Endothelial cell of umbilical vein (primary cell): ENCODE results near the gene NFYA. TPM values are rescaled to one million over a fixed set of nuclear protein-coding genes. Genes with fewer than 3 reads are reported as not detected.
"Not testable (repeated sequence)": the region's sequence is repeated elsewhere in the genome, so short reads cannot be mapped to it uniquely, and the experiment has no call there.

Source experiments
- BruUV-seq: library from RNA; stranded (reverse); fragments of 400-500 nt; replicated peaks from 2 replicates; lab custom pipeline; 2021; lab: Mats Ljungman, UMichigan
- CTCF ChIA-PET: fragments of 300-600, 350-600 bp; sonication (Branson Sonifier 250); formaldehyde crosslinking; loops from one replicate; lab custom pipeline; 2021; ENCODE audit warnings: antibody characterized with exemption, inconsistent platforms; lab: Charles Lee
- POLR2A ChIA-PET: fragments of 300-600, 350-600 bp; sonication (Branson Sonifier 250); formaldehyde crosslinking; loops from one replicate; lab custom pipeline; 2021; ENCODE audit warnings: antibody characterized with exemption, inconsistent platforms; lab: Charles Lee
- DNase-seq: peaks from one replicate; pipeline ENCODE4 v3.0.0-alpha.2; 2011; ENCODE audit warnings: low read depth, low spot score
- FAIRE-seq: peaks from 2 replicates; lab custom pipeline; 2011; peaks lifted over from hg19 to GRCh38; lab: Jason Lieb, UNC
- H2AFZ ChIP-seq: 2 replicates; pipeline ENCODE4 v1.6.0; 2012; ENCODE audit warnings: low read depth, low read length, control low read depth, inconsistent platforms
- H3K27ac ChIP-seq: 2 replicates; pipeline ENCODE4 v1.5.1; 2011; ENCODE audit warnings: low read depth, mild to moderate bottlenecking, control low read depth, low read length, moderate library complexity; ENCODE audit not compliant: insufficient read depth
- H3K27me3 ChIP-seq, 2 experiments: 2 replicates each; pipeline versions ENCODE4 v1.6.0 to v1.6.1; 2011; ENCODE audit warnings: low read length in 2 of 2, mixed read lengths in 1 of 2; ENCODE audit not compliant: control insufficient read depth in 2 of 2, insufficient read depth in 2 of 2
- H3K36me3 ChIP-seq, 2 experiments: 2 replicates in 1 of 2; 3 replicates in 1 of 2; pipeline ENCODE4 v1.5.1; 2011; ENCODE audit warnings: low read length in 2 of 2, mild to moderate bottlenecking in 1 of 2, moderate library complexity in 1 of 2; ENCODE audit not compliant: control insufficient read depth in 2 of 2, insufficient read depth in 2 of 2; ENCODE audit errors: extremely low read depth in 1 of 2
- H3K4me1 ChIP-seq: 3 replicates; pipeline ENCODE4 v1.5.1; 2011; ENCODE audit warnings: mild to moderate bottlenecking, low read length; ENCODE audit not compliant: control insufficient read depth, insufficient read depth; ENCODE audit errors: extremely low read depth
- H3K4me2 ChIP-seq: 2 replicates; pipeline ENCODE4 v1.6.1; 2011; ENCODE audit warnings: low read length, control low read depth, mixed read lengths; ENCODE audit not compliant: insufficient read depth
- H3K4me3 ChIP-seq, 3 experiments: fragments of 200-600 bp in 1 of 3; sonication (generic), shearing (Covaris generic) in 1 of 3; replicated peaks in 1 of 3; 2 replicates each; pipeline ENCODE4 v1.5.1; 2011 to 2016; ENCODE audit warnings: control low read depth in 3 of 3, low read length in 3 of 3, mild to moderate bottlenecking in 2 of 3, inconsistent platforms in 1 of 3, low read depth in 1 of 3, moderate library complexity in 1 of 3; ENCODE audit not compliant: insufficient read depth in 1 of 3
- H3K79me2 ChIP-seq: 2 replicates; pipeline ENCODE4 v1.6.0; 2012; ENCODE audit warnings: low read length, inconsistent platforms; ENCODE audit not compliant: control insufficient read depth, insufficient read depth
- H3K9ac ChIP-seq: replicated peaks from 2 replicates; pipeline ENCODE3; 2011; ENCODE audit warnings: low read length, control low read depth; ENCODE audit not compliant: insufficient read depth; ENCODE audit errors: extremely low read depth
- H3K9me1 ChIP-seq: replicated peaks from 3 replicates; pipeline ENCODE4 v1.6.0; 2011; ENCODE audit warnings: mild to moderate bottlenecking, low read length; ENCODE audit not compliant: control insufficient read depth, insufficient read depth; ENCODE audit errors: extremely low read depth
- H3K9me3 ChIP-seq: replicated peaks from 2 replicates; pipeline ENCODE4 v1.5.1; 2012; ENCODE audit warnings: low read length, inconsistent platforms; ENCODE audit not compliant: control insufficient read depth, insufficient read depth
- H4K20me1 ChIP-seq: replicated peaks from 2 replicates; pipeline ENCODE3; 2011; ENCODE audit warnings: mild to moderate bottlenecking, low read length; ENCODE audit not compliant: control insufficient read depth, insufficient read depth; ENCODE audit errors: extremely low read depth
- CTCF ChIP-seq, 2 donors: IDR thresholded peaks; 1 replicate in 1 of 2; 2 replicates in 1 of 2; pipeline ENCODE4 v1.5.1; 2011; ENCODE audit warnings: low read length in 2 of 2, mild to moderate bottlenecking in 2 of 2, moderate library complexity in 2 of 2, control low read depth in 1 of 2, inconsistent platforms in 1 of 2, low read depth in 1 of 2; ENCODE audit not compliant: insufficient read depth in 1 of 2; ENCODE audit errors: extremely low read depth in 1 of 2
- FOS ChIP-seq: IDR thresholded peaks from 2 replicates; pipeline ENCODE4 v1.6.1; 2011; ENCODE audit warnings: mild to moderate bottlenecking, low read length, moderate library complexity, borderline replicate concordance; ENCODE audit not compliant: insufficient read depth
- GATA2 ChIP-seq: IDR thresholded peaks from 2 replicates; pipeline ENCODE4 v1.7.0; 2011; ENCODE audit warnings: low read depth, mild to moderate bottlenecking, moderate library complexity, mixed read lengths, low read length; ENCODE audit not compliant: insufficient read length, insufficient read depth
- JUN ChIP-seq: IDR thresholded peaks from 2 replicates; pipeline ENCODE4 v1.6.1; 2011; ENCODE audit warnings: borderline replicate concordance, low read depth; ENCODE audit not compliant: insufficient read length, insufficient read depth
- POLR2A ChIP-seq: IDR thresholded peaks from 2 replicates; pipeline ENCODE4 v1.6.1; 2012; ENCODE audit warnings: low read depth, mild to moderate bottlenecking, control low read depth, low read length
- dilution Hi-C: fragments of 300-500 bp; cut with MboI; formaldehyde crosslinking; loops from one replicate; pipeline ENCODE4 v1.15.0; 2019; ENCODE audit warnings: low sequenced_read_pairs; ENCODE audit not compliant: extremely low pct_ligation_motif_present
- intact Hi-C: fragments of 100-400 bp; cut with micrococcal nuclease; formaldehyde crosslinking; loops from one replicate; pipeline ENCODE4 v1.10.0; 2022
- polyA plus RNA-seq, 4 experiments: library from polyadenylated mRNA; depleted of rRNA in 3 of 4; stranded (reverse) in 3 of 4; unstranded in 1 of 4; fragments of >200 nt; gene quantifications; 2 replicates each; pipeline versions ENCODE4 v1.2.1 to v1.2.3, GENCODE V29; 2011 to 2012; ENCODE audit warnings: missing spikeins in 1 of 4
- total RNA-seq: library from RNA; stranded (reverse); gene quantifications from 2 replicates; pipeline ENCODE4 v1.2.3, GENCODE V29; 2021

NFYA gene
- total and polyA plus RNA-seq, 2 donors (not counting 3 experiments of a cell fraction or from before 2014, with no cell fraction given), result 13.1 to 29.0 TPM

DNA sequence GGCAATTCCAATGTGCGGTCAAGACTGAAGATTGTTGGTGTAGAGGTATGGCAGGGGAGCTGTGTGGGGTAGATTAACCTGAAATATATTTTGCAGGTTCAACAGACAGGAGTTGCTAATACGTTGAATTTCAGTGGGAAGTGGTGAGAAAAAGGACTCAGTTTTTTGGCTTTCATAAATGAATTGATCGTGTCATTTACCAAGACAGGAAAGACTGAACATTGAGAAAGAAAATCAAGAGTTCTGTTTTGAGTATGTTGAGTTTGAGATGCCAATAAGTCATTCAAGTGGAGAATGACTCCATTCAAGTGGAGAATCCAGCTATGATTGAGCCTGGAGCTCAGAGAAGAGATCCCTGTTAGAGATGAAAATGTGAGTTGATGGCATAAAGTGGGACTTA is 31.1 kb downstream of the NFYA start:
- Histone ChIP-seq H3K27ac (no peak overlapping the region), H3K9me1 (no peaks in the 10 kb centered on the region), H3K9me3 (no peaks in the 10 kb centered on the region), H3K79me2 (no peaks in the 10 kb centered on the region), H3K4me2 (no peak overlapping the region), H3K36me3 (peaks cover 3% of the 10 kb centered on the region in 2 experiments), H3K9ac (no peak overlapping the region), H3K4me3 (no peak overlapping the region), H3K27me3 (no peaks in the 10 kb centered on the region), H3K4me1 (peaks cover under 1% of the 10 kb centered on the region), H4K20me1 (no peaks in the 10 kb centered on the region), H2AFZ (no peak overlapping the region)
- FAIRE-seq (no peak), DNase-seq (no peak)
- dilution Hi-C loops (no loop called here), intact Hi-C loops (no loop called here)
- CTCF ChIA-PET, result interaction anchor here (1.4 kb wide), 1 partner anchor 78 kb away, joined by 6 read pairs; no protein-coding TSS in a partner anchor
- BruUV-seq, result no TSS peak
- POLR2A ChIA-PET, result interaction anchor here (0.7 kb wide), 1 partner anchor 14 kb away, joined by 5 read pairs; no protein-coding TSS in a partner anchor
- TF ChIP-seq GATA2 (no peak), FOS (no peak), JUN (no peak), CTCF (IDR thresholded peaks at IDR 0.05; ENCODE audit: extremely low read depth in 1 of 2, insufficient read depth in 1 of 2, low read depth in 1 of 2, low read length in 2 of 2) (no peak)

DNA sequence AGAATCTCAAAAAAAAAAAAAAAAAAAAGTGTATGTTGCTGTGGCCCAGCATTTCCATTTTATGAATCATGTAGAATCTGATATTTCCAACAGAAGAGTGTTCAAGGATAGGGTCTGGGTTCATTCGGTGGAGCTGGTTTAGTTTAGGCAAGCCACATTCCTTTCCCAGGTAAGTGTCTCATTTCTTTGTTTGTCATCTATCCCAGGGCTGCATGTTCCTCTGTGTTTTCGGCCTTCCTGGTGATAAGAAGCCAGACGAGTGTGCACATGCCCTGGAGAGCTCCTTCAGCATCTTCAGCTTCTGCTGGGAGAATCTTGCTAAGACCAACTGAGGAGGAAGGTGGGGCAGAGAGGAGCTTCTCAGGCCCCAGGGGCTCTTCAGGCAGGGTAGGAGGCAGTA is 38.2 kb downstream of the NFYA start:
- no TSS peak for BruUV-seq
- ChIA-PET POLR2A (no interaction called here), CTCF (no interaction called here)
- FAIRE-seq (no peak), DNase-seq (no peak)
- Histone ChIP-seq H3K79me2 (no peaks in the 10 kb centered on the region), H3K27me3 (no peaks in the 10 kb centered on the region), H3K27ac (no peak overlapping the region), H2AFZ (no peak overlapping the region), H3K4me2 (no peak overlapping the region), H3K9me3 (no peaks in the 10 kb centered on the region), H3K9ac (no peak overlapping the region), H3K36me3 (no peaks in the 10 kb centered on the region), H4K20me1 (no peaks in the 10 kb centered on the region), H3K9me1 (no peaks in the 10 kb centered on the region), H3K4me3 (no peak overlapping the region), H3K4me1 (no peaks in the 10 kb centered on the region)
- no peak for TF ChIP-seq CTCF (IDR thresholded peaks at IDR 0.05; ENCODE audit: extremely low read depth in 1 of 2, insufficient read depth in 1 of 2, low read depth in 1 of 2, low read length in 2 of 2)
- no peak for TF ChIP-seq POLR2A
- no peak for TF ChIP-seq GATA2
- dilution Hi-C loops (no loop called here), intact Hi-C loops (no loop called here)

GRCh38 chr6:41115027-41115426 is 42.3 kb downstream of the NFYA start:
- BruUV-seq, POLR2A ChIA-PET, H3K4me3 ChIP-seq, CTCF ChIA-PET, DNase-seq, FAIRE-seq, intact Hi-C loops, H2AFZ ChIP-seq, H3K79me2 ChIP-seq, H3K4me2 ChIP-seq, dilution Hi-C loops, H3K27me3 ChIP-seq, H3K36me3 ChIP-seq, H3K9me3 ChIP-seq, H4K20me1 ChIP-seq, H3K27ac ChIP-seq, H3K9me1 ChIP-seq, H3K9ac ChIP-seq, H3K4me1 ChIP-seq: not testable (repeated sequence)
